Testis (tissue), 3 donors: ENCODE data around the gene EEF2K. TPM values are rescaled to one million over a fixed set of nuclear protein-coding genes. Genes with fewer than 3 reads are reported as not detected.
"Not testable (repeated sequence)": the region's sequence is repeated elsewhere in the genome, so short reads cannot be mapped to it uniquely, and the experiment has no call there.

Experiments used
- DNase-seq: peaks from one replicate; pipeline ENCODE4 v3.0.0-alpha.2; 2019
- H3K27ac ChIP-seq, 2 donors: fragments of 200-600 bp; sonication (generic); one replicate each; pipeline ENCODE4 v1.5.1; 2019
- H3K27me3 ChIP-seq: fragments of 200-600 bp; sonication (generic); one replicate; pipeline ENCODE4 v1.5.1; 2019
- H3K36me3 ChIP-seq: fragments of 200-600 bp; sonication (generic); one replicate; pipeline ENCODE4 v1.5.1; 2017; ENCODE audit warnings: low read depth; ENCODE audit errors: missing control alignments
- H3K4me1 ChIP-seq: fragments of 200-600 bp; sonication (generic); one replicate; pipeline ENCODE4 v1.5.1; 2019
- H3K4me3 ChIP-seq, 2 donors: fragments of 200-600 bp; sonication (generic); one replicate each; pipeline ENCODE4 v1.5.1; 2017 to 2019
- H3K9me3 ChIP-seq: fragments of 200-600 bp; sonication (generic); one replicate; pipeline ENCODE4 v1.5.1; 2017
- POLR2A ChIP-seq: fragments of 450-650 bp; IDR thresholded peaks from one replicate; pipeline ENCODE4 v1.6.1; 2017; ENCODE audit warnings: antibody characterized with exemption, mild to moderate bottlenecking, moderate library complexity
- WGBS, 2 donors: methylation state at CpG; one replicate each; pipeline ENCODE4 v1.1.5; 2018; 5-methylcytosine and 5-hydroxymethylcytosine counted together
- intact Hi-C: fragments of 100-400 bp; cut with DNase I; formaldehyde crosslinking; loops from one replicate; pipeline ENCODE4 v1.15.1; 2023; ENCODE audit warnings: low total_unique reads
- polyA plus RNA-seq: library from polyadenylated mRNA; stranded (reverse); fragments of 350-450 nt; fragmentation: Illumina TruSeq; extraction: RNeasy Lipid Tissue Mini Kit (QIAGEN cat#74804); gene quantifications from one replicate; pipeline ENCODE4 v1.2.3, GENCODE V29; 2014; ENCODE audit warnings: low read depth, low replicate concordance; ENCODE audit not compliant: insufficient read depth
- total RNA-seq, 2 donors: library from RNA; depleted of rRNA; stranded (reverse); fragments of >200 nt; gene quantifications; one replicate each; pipeline ENCODE4 v1.2.3, GENCODE V29; 2016
- TF ChIP-seq, protein P1 (sequence below), 3 experiments: fragments of 450-650 bp in 2 of 3; fragments of 200-600 bp in 1 of 3; sonication (generic) in 1 of 3; IDR thresholded peaks; one replicate each; pipeline ENCODE4 v1.5.1; 2016 to 2019; ENCODE audit warnings: antibody characterized with exemption in 3 of 3, mild to moderate bottlenecking in 2 of 3, moderate library complexity in 1 of 3

EEF2K gene
- total and polyA plus RNA-seq, 3 donors from 2014 or later: 6.6 to 11.1 (median 10.2) TPM

DNA sequence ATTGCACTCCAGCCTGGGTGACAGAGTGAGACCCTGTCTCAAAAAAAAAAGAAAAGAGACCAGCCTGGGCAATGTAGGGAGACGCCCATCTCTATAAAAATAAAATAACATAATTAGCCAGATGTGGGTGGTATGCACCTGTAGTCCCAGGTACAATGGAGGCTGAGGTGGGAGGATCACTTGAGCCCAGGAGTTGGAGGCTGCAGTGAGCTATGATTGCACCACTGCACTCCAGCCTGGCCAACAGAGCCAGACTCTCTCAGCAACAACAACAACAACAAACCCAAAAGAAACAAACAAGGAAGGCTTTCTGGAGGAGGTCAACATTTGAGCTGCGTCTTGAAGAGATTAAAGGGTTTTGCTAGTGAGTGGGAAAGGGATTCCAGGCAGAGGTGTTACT is 8.3 kb downstream of the EEF2K start:
- 82 to 92% methylated on average over 2 of the region's 2 CpGs for WGBS, 2 donors
- intact Hi-C loops: no loop called here

DNA sequence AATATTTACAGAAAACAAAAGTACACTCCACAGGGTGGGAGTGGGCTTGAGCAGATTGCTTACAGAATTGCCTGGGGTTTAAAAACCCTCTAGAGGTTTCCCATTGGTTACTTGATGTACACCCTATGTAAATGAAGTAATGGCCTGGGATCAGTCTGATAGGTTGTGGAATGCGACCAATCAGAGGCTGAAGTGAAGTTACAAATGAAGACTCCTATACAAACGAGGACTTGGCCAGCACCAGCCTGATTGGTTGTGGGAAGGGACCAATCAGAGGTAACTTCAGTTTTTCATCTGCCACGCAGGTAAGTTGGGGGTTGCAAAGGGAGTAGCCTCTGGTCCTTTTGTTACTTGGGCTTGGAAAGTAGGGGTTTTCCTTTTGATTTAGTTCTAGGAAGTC is 8.8 kb downstream of the EEF2K start:
- WGBS, 2 donors: 74 to 78% methylated on average over 3 of the region's 3 CpGs
- TF ChIP-seq, protein P1, sequence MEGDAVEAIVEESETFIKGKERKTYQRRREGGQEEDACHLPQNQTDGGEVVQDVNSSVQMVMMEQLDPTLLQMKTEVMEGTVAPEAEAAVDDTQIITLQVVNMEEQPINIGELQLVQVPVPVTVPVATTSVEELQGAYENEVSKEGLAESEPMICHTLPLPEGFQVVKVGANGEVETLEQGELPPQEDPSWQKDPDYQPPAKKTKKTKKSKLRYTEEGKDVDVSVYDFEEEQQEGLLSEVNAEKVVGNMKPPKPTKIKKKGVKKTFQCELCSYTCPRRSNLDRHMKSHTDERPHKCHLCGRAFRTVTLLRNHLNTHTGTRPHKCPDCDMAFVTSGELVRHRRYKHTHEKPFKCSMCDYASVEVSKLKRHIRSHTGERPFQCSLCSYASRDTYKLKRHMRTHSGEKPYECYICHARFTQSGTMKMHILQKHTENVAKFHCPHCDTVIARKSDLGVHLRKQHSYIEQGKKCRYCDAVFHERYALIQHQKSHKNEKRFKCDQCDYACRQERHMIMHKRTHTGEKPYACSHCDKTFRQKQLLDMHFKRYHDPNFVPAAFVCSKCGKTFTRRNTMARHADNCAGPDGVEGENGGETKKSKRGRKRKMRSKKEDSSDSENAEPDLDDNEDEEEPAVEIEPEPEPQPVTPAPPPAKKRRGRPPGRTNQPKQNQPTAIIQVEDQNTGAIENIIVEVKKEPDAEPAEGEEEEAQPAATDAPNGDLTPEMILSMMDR (IDR thresholded peaks at IDR 0.05): no peak
- no peak for TF ChIP-seq POLR2A
- Histone ChIP-seq H3K9me3 (no peaks in the 10 kb centered on the region), H3K27ac (no peak overlapping the region), H3K27me3 (no peaks in the 10 kb centered on the region), H3K4me1 (peaks cover 5% of the 10 kb centered on the region), H3K4me3 (no peak overlapping the region), H3K36me3 (no peaks in the 10 kb centered on the region)
- no peak for DNase-seq
- intact Hi-C loops: no loop called here

More for the DNA sequence above, 8.3 kb downstream of the EEF2K start:
- Histone ChIP-seq H3K27ac (no peak overlapping the region), H3K36me3 (no peaks in the 10 kb centered on the region), H3K9me3 (no peaks in the 10 kb centered on the region), H3K4me3 (no peak overlapping the region), H3K27me3 (no peaks in the 10 kb centered on the region), H3K4me1 (peaks cover 5% of the 10 kb centered on the region)
- no peak for TF ChIP-seq POLR2A
- TF ChIP-seq, protein P1 (IDR thresholded peaks at IDR 0.05): no peak
- DNase-seq: no peak

DNA sequence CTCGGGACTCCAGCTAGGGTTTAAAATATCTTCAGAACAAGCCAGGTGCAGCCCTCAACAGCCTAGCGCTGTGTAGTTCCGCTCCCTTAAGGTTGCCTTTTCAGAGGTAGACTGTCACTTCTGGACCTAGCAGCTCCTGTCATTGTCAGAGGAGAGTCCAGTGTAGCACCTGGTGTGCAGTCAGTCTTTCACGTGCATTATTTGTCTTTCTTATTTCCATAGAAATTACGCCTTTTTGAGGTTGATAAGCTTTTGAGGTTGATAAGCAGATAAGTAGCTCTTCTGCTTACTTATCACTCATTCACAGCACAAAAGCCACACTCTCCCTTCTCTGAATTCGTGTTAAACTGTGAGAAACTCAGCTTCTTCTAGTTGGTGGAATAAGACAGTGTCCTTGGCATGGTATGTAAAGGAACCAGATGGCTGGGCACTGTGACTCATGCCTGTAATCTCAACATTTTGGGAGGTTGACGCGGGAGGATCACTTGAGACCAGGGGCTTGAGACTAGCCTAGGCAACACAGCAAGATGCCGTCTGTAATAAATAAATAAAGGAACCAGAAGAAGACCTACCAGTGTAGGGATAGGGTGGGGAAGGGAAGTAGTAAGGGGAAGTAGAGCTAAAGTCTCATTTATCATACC is 10.2 kb downstream of the EEF2K start:
- intact Hi-C loops: no loop called here
- no peak overlapping the region for H3K27ac ChIP-seq
- WGBS, 2 donors: 78 to 79% methylated on average over 9 of the region's 9 CpGs
- peaks cover 9% of the 10 kb centered on the region for H3K4me1 ChIP-seq
- H3K9me3 ChIP-seq: no peaks in the 10 kb centered on the region
- no peaks in the 10 kb centered on the region for H3K36me3 ChIP-seq
- H3K4me3 ChIP-seq: no peak overlapping the region
- no peaks in the 10 kb centered on the region for H3K27me3 ChIP-seq
- TF ChIP-seq, protein P1 (IDR thresholded peaks at IDR 0.05): no peak
- TF ChIP-seq POLR2A: no peak
- DNase-seq: no peak

DNA sequence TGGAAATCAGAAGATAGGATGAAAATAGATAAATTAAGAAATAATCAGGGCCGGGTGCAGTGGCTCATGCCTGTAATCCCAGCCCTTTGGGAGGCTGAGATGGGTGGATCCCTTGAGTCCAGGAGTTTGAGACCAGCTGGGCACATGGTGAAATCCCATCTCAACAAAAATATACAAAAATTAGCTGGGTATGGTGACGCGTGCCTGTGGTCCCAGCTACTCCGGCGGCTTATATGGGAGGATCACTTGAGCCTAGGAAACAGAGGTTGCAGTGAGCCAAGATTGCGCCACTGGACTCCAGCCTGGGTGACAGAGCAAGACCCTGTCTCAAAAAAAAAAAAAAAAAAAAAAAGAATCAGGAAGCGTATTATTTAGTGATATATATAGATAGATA is 10.8 kb downstream of the EEF2K start:
- H3K4me3 ChIP-seq, H3K36me3 ChIP-seq, DNase-seq, intact Hi-C loops, H3K9me3 ChIP-seq, H3K27ac ChIP-seq, H3K27me3 ChIP-seq: not testable (repeated sequence)
- 92 to 95% methylated on average over 7 of the region's 7 CpGs for WGBS, 2 donors
- peaks cover 12% of the 10 kb centered on the region for H3K4me1 ChIP-seq

DNA sequence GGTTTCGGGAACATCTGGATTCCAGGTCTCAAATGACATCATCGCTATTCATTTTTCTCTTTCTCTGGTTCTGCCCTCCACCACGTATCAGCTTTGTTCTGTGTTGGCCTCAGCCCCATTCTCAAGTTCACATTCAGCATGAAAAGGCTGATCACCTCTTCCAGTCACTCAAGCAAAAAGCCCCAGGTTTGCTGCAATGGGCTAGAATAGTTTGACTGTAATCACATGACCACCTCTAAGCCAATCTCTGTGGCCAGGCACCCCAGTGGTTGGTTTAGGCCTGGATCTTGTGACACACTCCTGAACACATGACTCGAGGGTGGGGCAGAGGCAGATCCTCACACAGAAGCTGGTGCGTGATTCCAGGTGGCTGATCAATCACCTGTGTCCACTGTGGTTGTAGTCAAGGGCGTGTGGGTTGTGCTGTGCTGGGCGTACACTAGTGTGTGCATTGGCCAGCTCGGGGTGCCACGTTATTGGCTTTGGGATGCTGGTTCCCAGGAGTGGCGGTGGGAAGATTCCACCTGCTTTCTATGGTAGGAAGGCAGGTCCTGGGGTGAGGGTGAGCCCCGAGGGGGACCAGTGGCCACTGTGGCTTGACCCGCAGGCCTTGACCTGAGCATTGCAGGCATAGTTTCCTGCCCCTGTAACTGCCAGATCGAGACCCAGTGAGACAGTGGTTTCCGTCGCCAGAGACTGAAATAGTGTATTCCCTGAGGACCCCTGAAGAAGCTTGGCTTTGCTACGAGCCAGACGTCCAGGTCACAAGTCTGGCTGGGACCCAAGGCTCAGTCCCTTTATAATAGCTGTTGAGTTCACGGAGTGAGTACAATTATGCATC is 12.0 kb downstream of the EEF2K start:
- TF ChIP-seq, protein P1 (IDR thresholded peaks at IDR 0.05): no peak
- TF ChIP-seq POLR2A: no peak
- peak; percentile 36 for DNase-seq
- Histone ChIP-seq H3K27ac (no peak overlapping the region), H3K4me1 (peaks cover 7% of the 10 kb centered on the region), H3K36me3 (no peaks in the 10 kb centered on the region), H3K9me3 (no peaks in the 10 kb centered on the region), H3K27me3 (no peaks in the 10 kb centered on the region), H3K4me3 (no peak overlapping the region)
- intact Hi-C loops: no loop called here
- 69 to 74% methylated on average over 8 to 18 of the region's 18 CpGs for WGBS, 2 donors
